ENCODE results near the gene SKP2. TPM values are rescaled to one million over a fixed set of nuclear protein-coding genes. Genes with fewer than 3 reads are reported as not detected.

SKP2 gene
- total and polyA plus RNA-seq, 11 donors = 1.6 to 12.0 (median 5.9) TPM

- Histone ChIP-seq H3K36me3 (peaks cover 0 to 83% (median 38%) of the 10 kb centered on the region in 9 donors), H3K4me3 (no peak overlapping the region), H3K9me3 (no peaks in the 10 kb centered on the region), H3K4me1 (peaks cover 0 to 24% (median 3%) of the 10 kb centered on the region in 12 donors), H3K27me3 (no peaks in the 10 kb centered on the region), H3K27ac (peak overlapping the region in 6 of 12 donors; percentile 1 to 41 (median 13))
- DNase-seq (peak in 2 of 5 donors; percentile 15 to 27), ATAC-seq (peak; percentile 78 to 97 (median 88))
- WGBS, 4 donors = 16 to 33% (median 27%) methylated on average over 3 of the region's 3 CpGs
- TF ChIP-seq POLR2A (IDR thresholded peaks at IDR 0.05) (no peak), CTCF (IDR thresholded peaks at IDR 0.05) (no peak)
- intact Hi-C loops (cut with DNase I) = no loop called here
Measured at GRCh38 chr5:36202521-36202961, 50.6 kb downstream of the SKP2 start.

GRCh38 chr5:36205329-36205728, 53.4 kb downstream of the SKP2 start:
- DNase-seq = no peak
- TF ChIP-seq CTCF (IDR thresholded peaks at IDR 0.05) (no peak), POLR2A (IDR thresholded peaks at IDR 0.05) (no peak)
- Histone ChIP-seq H3K36me3 (peaks cover 0 to 76% (median 27%) of the 10 kb centered on the region in 9 donors), H3K4me1 (peaks cover 0 to 24% (median 3%) of the 10 kb centered on the region in 12 donors), H3K4me3 (no peak overlapping the region), H3K27ac (no peak overlapping the region), H3K9me3 (no peaks in the 10 kb centered on the region), H3K27me3 (no peaks in the 10 kb centered on the region)
- intact Hi-C loops (cut with DNase I) = no loop called here
- WGBS, 4 donors = 83 to 98% (median 89%) methylated on average over 2 of the region's 2 CpGs
- no peak for ATAC-seq

- Histone ChIP-seq H3K36me3 (peaks cover 0 to 80% (median 31%) of the 10 kb centered on the region in 9 donors), H3K27me3 (no peaks in the 10 kb centered on the region), H3K9me3 (no peaks in the 10 kb centered on the region), H3K27ac (no peak overlapping the region), H3K4me1 (peaks cover 0 to 24% (median 3%) of the 10 kb centered on the region in 12 donors), H3K4me3 (no peak overlapping the region)
- TF ChIP-seq POLR2A (IDR thresholded peaks at IDR 0.05) = no peak
- no peak for TF ChIP-seq CTCF (IDR thresholded peaks at IDR 0.05)
- DNase-seq = no peak
- intact Hi-C loops (cut with DNase I) = no loop called here
- ATAC-seq = no peak
Measured at GRCh38 chr5:36206913-36207312, 55.0 kb downstream of the SKP2 start.

- ATAC-seq (no peak), DNase-seq (no peak)
- 96 to 100% (median 97%) methylated on average over 2 of the region's 2 CpGs for WGBS, 4 donors
- intact Hi-C loops (cut with DNase I) = no loop called here
- no peak for TF ChIP-seq CTCF (IDR thresholded peaks at IDR 0.05)
- TF ChIP-seq POLR2A (IDR thresholded peaks at IDR 0.05) = no peak
- H3K4me3 ChIP-seq = no peak overlapping the region
- H3K27ac ChIP-seq = no peak overlapping the region
- H3K36me3 ChIP-seq = peaks cover 0 to 86% (median 38%) of the 10 kb centered on the region in 9 donors
- peaks cover 0 to 7% (median 0%) of the 10 kb centered on the region in 12 donors for H3K4me1 ChIP-seq
- no peaks in the 10 kb centered on the region for H3K9me3 ChIP-seq
- H3K27me3 ChIP-seq = no peaks in the 10 kb centered on the region
Measured at GRCh38 chr5:36208786-36209185, 56.9 kb downstream of the SKP2 start.
